IPS-NIHi7 (cell line): ENCODE results near the gene GMCL2.

Experiments used
- DNase-seq: peaks from one replicate; pipeline ENCODE4 v3.0.0; 2012; ENCODE audit warnings: mixed read lengths; ENCODE audit errors: extremely low spot score

Gene GMCL2

DNA sequence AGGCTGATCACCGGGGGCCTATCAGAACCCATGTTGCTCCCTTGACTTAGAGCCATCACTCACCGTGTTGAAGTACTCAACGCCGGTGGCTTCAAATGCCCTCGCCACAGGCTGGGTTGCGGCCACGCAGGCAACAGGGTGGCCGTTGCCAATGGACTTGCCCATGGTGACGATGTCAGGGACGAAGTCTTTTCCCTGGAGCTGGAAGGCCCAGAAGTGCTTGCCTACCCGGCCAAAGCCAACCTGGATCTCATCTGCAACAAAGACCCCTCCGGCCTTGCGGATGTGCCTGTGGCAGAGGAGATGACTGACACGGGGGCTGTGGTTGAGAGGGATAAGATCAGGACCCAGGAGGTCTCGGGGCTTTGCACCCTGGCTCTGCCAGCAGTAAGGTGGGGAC lies 35.1 kb upstream of the GMCL2 start:
- no peak for DNase-seq

DNA sequence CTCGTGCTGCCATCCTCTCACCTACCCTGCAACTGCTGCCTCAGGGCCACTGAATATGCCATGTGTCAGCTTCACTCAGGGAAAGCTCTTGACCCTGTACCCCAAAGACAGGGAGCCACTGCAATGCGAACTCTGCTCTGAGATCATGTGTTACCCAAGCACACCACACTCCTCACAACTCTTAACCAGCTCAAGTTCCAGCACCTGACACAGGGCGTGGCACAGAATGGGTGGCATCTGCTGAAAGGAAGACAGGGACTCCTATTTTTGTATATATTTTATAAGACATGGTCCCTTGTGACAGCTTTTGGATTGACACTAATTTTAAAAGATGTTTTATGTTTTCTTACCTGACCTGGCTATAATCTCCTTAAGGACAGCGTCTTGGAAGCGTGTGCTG lies 34.7 kb upstream of the GMCL2 start:
- no peak for DNase-seq

GRCh38 chr5:178221282-178221681 lies 34.1 kb upstream of the GMCL2 start:
- DNase-seq, result no peak

DNA sequence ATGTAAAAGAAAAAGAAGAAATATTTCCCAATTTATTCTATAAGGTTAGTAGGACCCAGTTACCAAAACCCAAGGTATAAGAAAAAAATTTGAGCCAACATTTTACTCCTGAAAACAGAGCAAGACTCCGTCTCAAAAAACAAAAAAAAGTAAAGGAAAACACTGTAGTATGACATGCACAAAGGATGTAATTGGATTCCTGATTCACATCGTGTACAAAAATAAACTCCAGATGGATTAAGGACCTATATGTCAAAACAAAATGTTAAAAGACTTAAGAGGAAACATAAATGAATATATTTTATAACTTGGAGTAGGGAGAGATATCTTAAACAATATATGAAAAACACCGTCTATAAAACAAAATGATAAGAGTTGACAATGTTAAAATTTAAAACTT lies 31.7 kb upstream of the GMCL2 start:
- no peak for DNase-seq

- DNase-seq, result no peak
These were observed 31.1 kb upstream of the GMCL2 start for GRCh38 chr5:178218237-178218776.

DNA sequence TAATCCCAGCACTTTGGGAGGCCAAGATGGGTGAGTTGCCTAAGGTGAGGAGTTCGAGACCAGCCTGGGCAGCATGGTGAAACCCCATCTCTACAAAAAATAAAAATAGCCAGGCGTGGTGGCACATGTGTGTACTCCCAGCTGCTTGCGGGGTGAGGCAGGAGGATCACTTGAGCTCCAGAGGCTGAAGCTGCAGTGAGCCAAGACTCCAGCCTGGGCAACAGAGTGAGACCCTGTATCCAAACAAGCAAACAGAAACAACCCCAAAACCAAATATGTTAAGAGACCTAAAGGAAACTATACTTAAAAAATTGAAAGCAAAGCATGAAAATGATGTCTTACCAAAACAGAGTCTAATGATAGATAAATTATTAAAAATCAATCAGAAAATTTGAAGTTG lies 29.6 kb upstream of the GMCL2 start:
- no peak for DNase-seq

DNA sequence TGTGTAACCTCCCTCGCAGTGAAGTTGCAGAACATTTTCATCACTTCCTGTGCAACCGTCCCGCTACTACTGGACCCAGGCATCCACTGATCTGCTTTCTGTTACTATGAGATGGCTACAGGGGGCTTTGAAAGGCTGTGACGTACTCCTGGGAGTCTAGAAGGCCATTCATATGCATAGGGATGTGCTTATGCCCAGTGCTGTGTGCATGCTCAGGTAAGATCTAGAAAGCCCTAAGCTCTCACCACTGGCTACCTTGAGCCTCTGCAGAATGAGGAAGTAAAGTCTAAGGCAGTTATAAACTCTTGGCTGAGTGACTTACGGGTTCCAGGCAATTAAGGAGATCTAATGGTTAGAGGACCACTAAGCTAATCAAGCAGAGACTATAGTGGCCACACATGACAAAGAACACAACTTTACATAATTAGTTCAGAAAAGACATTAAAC lies 28.9 kb upstream of the GMCL2 start:
- no peak for DNase-seq

- no peak for DNase-seq
These were observed 28.3 kb upstream of the GMCL2 start for GRCh38 chr5:178215280-178216002.

- DNase-seq, result no peak
These were observed 27.1 kb upstream of the GMCL2 start for GRCh38 chr5:178214160-178214803.

DNA sequence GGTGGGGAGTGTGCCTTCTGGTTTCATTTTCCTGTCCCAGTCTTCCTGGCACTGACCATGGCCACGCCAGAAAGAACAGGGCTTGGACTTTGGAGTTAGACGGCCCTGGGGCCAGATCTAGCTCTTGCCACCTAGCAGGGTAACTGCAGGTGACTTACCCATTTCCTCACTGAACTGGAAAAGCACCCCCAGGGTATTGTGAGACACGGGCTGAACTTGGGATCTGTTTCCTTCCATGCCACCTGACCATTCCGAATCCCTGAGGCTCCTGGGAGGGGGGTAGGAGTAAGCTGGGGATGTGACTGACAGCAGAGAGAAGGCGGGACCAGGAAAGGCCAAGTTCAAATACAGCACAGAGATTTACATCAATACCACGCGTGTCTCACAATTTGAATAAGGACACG lies 26.6 kb upstream of the GMCL2 start:
- no peak for DNase-seq

- no peak for DNase-seq
These were observed 25.9 kb upstream of the GMCL2 start for GRCh38 chr5:178213003-178213461.

GRCh38 chr5:178212241-178213002 lies 25.3 kb upstream of the GMCL2 start:
- DNase-seq, result no peak

DNA sequence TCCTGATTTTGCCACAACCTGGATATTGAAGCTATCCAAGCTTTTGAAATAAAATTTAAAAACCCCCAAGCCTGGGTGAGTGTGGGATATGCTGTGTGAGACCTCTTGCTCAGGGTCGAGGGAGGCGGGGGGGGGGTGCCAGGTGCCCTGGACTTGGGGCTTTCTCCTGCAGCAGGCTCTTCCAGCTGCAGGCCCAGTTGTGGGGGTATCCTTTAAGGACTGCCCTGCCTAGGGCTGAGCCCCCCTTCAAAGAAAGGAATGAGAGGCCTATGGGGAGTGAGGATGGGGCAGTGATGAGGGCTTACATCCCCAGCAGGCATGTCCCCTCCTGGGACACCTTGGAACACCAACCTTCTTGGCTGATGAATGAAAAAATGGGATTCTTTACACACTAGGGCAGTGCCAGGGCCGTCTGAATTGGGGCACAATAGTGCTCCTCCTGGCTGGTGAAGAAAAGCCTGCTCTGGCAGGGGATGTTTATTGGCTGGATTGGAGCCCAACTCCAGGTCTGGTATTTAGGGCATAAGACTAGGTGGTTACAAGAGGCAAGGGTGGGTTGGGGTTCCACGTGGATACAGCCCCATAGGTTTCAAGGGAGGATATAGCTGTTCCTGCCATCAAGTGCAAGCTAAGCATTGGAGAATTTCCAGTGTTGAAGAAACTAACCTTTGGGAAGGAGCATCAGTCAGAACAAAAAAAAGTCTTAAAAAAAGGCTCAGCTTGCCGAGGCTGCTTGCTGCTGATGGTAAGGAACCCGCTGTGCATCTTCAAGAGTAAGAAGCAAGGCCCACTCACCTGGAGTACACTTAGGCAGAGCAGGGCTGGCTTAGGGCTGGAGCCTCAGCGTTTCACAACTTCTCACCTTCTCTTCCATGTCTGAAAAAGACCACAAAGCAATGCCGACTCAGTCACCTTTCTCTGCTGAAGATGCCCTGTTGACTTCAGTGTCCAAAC lies 24.2 kb upstream of the GMCL2 start:
- DNase-seq, result no peak

DNA sequence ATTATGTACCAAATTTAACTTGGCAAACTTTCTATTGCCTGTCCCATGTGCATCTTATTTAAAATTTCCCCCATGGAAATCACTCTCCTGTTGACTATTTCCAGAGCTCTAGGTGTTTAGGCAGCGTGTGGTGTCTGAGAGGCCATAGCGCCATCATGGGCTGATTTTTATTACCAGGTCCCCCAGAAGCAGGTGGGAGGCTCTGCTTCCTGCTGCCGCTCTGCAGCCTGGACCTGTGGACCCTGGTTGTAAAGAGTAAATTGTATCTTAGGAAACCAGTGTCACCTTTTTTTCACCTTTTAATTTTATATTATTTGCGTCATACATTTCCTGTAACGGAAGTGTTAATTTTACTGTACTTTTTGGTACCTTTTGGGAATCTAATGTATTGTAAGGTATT lies 23.5 kb upstream of the GMCL2 start:
- DNase-seq, result no peak

DNA sequence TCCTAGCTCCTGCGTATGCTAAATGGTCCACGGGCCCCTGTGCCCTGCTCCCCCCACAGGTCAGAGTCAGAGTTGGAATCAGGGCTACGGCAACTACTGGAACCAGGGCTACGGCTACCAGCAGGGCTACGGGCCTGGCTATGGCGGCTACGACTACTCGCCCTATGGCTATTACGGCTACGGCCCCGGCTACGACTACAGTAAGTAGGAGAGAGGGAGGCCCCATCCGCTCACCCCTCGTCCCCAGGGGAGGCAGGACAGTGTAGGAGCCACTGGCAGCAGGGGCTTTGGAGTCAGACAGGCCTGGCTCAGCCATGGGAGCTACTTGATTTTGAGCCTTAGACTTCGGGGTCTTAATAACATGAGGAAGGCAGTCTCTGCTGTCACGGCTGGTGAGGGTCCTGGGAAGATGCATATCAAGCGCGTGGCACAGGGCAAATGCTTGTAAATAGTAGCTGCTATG lies 22.9 kb upstream of the GMCL2 start:
- no peak for DNase-seq

- DNase-seq, result no peak
These were observed 22.3 kb upstream of the GMCL2 start for GRCh38 chr5:178209334-178210072.

GRCh38 chr5:178208540-178209227 lies 21.5 kb upstream of the GMCL2 start:
- DNase-seq, result no peak

DNA sequence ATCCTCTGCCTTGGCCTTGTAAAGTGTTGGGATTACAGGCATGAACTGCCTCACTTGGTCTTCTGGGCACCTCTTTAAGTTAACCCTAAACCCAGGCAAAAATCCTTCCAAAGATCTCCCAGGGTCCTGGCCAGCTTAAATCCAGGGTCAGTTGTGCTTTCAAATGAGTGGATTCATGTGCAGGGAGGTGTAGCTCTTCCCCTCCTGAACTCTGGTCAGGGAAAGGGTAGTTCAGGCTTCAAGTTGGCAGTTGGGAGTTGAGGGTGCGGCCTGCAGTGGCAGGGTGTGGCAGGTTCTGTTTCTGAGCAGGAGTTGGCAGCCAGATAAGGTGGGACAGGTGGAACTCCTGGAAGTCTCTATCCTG lies 20.7 kb upstream of the GMCL2 start:
- DNase-seq, result no peak

DNA sequence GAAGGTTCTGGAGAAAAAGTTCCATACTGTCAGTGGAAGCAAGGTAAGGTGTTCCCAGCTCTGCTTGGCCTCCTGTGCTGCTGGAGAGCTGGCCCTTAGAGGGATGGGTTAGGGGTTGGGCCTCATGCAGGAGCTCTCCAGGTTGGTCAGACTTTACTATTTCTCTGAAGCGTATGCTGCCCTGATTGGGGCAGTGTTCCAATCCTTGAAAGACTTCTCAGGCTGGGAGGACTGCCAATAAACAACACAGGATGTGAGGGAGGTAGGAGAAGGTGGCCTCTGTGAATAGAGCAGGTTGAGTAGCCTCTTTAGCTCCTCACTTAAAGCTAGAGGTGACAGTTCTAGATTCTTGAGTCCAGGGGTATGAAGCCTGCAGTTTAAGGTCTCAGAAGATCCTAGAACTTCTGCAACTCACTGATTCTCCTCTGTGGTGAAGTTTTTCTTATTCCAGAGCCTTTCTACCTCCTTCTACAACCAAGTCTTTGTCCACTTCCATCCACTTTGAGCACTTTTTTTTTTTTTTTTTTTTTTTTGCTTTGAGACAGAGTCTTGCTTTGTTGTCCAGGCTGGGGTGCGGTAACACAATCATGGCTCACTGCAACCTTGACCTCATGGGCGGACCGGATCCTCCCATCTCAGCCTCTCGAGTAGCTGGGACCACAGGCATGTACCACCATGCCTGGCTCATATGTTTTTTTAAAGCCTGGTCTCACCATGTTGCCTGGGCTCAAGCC lies 20.2 kb upstream of the GMCL2 start:
- DNase-seq, result no peak
